Glomerular endothelial cell (primary cell): ENCODE data around the gene ITIH4. TPM values are rescaled to one million over a fixed set of nuclear protein-coding genes. Genes with fewer than 3 reads are reported as not detected.
"Not testable (repeated sequence)": the region's sequence is repeated elsewhere in the genome, so short reads cannot be mapped to it uniquely, and the experiment has no call there.

Experiments
- DNase-seq: peaks from one replicate; pipeline ENCODE4 v3.0.0-alpha.2; 2011; ENCODE audit warnings: low read depth, low spot score; ENCODE audit errors: extremely low read depth
- total RNA-seq: library from RNA; depleted of rRNA; stranded (reverse); fragments of >200 nt; gene quantifications from 2 replicates; pipeline ENCODE4 v1.2.3, GENCODE V29; 2015

The ITIH4 gene
- total RNA-seq, 1 donor from 2014 or later = 0.29 TPM

DNA sequence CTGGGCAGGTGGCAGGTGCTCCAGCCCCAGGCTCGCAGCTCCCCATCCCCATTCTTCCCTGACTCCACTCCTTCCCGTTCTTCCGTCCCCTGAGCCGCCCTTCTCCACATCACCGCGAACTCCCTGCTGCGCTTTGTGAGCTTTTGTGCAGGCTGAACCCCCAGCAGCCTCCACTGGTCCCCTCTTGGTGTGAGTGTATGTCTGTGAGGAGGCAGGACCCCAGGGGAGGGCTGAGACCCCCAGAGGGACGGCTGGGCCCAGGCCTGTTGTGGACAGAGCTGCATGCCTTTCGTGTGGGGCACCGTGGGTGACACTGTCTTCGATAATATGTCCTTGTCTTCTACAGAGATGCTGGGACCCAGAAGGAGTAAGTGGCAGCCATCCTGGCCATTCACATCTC is 43.2 kb downstream of the ITIH4 start:
- no peak for DNase-seq

GRCh38 chr3:52786330-52787215 is 43.9 kb downstream of the ITIH4 start:
- DNase-seq = no peak

DNA sequence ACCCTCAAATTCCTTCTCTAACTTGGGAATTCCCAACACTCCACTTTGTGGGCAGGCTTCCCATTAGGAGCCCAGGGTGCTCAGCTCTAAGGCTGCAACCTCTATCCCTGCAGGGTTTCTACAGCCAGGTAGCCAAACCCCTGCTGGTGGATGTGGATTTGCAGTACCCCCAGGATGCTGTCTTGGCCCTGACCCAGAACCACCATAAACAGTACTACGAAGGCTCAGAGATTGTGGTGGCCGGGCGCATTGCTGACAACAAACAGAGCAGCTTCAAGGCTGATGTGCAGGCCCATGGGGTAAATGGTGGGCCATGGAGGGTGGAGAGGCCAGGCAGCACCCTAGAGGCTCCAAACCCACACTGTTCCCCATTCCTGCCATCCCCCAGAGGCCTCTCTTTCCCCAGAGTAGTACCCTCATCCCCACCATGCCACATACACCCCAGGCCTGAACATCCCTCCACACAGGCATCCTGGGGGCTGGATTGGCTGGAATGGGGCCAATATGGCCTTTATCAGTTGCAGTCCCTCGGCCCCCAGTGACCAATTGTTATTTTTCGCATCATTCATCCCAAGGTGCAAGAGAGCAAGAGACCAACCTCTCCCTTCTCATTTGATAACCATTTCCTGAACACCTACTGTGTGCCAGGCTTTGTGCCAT is 45.4 kb downstream of the ITIH4 start:
- no peak for DNase-seq

DNA sequence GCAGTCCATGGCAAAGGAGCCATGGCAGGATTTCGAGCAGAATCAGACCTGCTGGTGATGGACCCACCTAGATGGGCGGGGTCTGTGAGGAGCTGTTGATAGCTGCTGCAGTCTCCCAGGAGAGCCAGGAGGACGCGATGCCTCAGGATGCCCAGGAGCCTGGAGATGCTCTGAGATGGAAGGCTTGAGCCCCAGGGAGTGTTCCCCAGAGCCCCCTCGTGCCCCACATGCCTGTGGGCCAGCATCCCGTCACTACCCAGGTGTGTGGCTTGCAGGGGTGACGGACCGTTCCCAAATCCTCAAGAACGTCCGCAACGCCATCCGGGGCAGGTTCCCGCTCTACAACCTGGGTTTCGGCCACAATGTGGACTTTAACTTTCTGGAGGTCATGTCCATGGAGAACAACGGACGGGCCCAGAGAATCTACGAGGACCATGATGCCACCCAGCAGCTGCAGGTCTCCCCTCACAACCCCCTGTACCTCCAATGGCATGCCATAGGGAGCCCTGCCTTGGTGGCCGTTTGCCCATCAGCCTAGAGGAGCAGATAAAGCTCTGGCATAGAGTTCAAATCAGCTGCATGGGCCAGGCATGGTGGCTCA is 46.4 kb downstream of the ITIH4 start:
- no peak for DNase-seq

DNA sequence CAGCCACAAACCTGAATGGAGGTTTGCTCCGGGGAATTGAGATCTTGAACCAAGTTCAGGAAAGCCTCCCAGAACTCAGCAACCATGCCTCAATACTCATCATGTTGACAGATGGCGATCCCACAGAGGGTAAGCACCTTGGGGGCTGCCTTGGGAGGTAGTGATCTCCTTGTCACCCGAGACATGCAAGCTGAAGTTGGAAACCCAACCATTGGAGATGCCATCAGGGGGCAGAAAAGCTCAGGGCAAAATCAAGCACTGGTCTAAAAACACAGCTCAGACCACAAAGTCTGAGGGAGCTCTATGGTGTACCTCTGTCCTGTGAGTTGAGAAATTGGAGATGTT is 47.3 kb downstream of the ITIH4 start:
- DNase-seq = no peak

DNA sequence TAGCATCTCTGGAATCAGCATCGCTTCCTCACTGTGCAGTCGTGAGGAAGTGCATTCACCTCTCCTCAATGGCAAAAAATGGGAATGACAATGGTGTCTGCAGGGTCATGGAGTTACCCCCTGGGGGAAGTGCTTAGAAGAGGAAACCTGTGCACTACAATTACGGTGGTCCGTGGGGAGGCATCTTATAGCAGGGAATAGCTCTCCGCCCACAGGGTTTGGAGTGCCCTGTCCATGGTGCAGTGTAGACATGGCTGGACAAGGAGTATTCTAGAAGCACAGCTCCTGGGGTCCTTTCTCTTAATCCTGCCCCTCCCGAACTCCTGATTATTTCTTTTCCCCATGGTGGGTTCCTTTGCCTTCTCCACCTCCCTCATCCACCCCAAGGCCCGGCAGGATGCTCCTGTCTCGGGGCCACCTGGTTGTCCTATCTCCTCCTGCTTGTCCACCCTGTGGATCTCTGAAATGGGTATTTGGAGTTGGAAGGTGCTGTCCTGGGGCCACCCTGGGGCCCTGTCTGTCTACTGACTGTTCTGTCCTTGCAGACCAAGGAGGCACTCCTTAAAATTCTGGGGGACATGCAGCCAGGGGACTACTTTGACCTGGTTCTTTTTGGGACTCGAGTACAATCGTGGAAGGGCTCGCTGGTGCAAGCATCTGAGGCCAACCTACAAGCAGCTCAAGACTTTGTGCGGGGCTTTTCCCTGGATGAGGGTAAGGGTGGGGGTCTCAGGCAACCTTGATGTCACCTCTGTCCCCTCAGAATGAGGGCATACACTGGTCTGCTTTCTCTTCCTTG is 47.9 kb downstream of the ITIH4 start:
- no peak for DNase-seq

DNA sequence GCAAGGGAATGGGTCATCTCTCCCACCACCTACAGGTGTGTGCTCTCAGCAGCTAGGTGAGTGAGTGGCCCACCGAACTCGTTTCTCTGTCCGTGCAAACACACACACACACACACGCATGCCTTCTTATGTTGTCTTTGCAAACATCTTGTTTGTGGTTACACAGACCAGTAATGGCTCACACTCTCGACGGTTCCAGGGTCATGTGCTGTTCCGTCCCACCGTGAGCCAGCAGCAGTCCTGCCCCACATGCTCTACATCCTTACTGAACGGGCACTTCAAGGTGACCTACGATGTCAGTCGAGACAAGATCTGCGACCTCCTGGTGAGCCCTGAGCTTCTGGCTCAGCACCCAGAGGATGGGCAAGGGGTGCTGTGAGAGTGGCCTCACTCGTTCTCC is 48.7 kb downstream of the ITIH4 start:
- no peak for DNase-seq

GRCh38 chr3:52779837-52780585 is 50.5 kb downstream of the ITIH4 start:
- no peak for DNase-seq

GRCh38 chr3:52779011-52779836 is 51.2 kb downstream of the ITIH4 start:
- no peak for DNase-seq

DNA sequence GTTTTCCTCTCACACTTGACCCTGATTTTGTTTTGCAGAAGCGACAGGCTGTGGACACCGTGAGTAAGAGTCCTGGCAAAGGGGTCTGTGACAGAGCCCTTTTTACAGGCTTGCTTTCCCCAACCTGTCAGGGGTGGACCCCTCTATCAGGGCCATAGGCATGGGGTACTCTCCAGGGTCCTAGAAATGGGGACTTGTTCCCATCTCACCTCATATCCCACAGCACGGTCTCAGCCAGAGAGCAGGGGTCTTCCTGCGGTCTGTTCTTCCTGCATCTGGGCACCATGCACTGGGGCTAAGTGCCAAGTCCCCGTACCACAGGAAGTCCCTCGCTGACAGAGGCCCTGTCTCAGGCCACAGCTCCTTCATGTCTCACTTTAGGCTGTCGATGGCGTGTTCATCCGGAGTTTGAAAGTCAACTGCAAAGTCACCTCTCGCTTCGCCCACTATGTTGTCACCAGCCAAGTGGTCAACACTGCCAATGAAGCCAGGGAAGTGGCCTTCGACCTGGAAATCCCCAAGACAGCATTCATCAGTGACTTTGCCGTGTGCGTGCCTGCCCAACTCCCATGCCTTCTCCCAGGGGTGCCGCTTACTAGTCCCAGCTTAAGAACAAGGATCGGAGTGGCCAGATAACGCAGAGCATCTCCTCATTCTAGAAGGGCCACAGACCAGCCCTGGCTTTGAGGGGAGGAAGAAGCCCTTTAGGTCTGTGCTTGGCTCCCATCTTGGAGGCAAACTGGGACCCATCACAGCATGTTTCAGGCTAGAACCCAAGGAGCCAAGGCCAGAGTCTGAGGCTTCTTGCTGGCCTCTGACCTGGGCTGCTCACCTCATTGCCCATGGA is 52.3 kb downstream of the ITIH4 start:
- DNase-seq = no peak

- no peak for DNase-seq
These were observed 53.1 kb downstream of the ITIH4 start, which contains the start of gene ITIH1 for GRCh38 chr3:52777127-52777958. Gene ITIH1 (plus strand): TSS chr3:52777599. CDS start chr3:52777616, 17 bp downstream.

- not testable (repeated sequence) for DNase-seq
These were observed 54.0 kb downstream of the ITIH4 start for GRCh38 chr3:52776486-52776885.

- no peak for DNase-seq
These were observed 54.6 kb downstream of the ITIH4 start for GRCh38 chr3:52775877-52776276.

GRCh38 chr3:52774901-52775864 is 55.3 kb downstream of the ITIH4 start:
- no peak for DNase-seq

- no peak for DNase-seq
These were observed 56.3 kb downstream of the ITIH4 start for GRCh38 chr3:52774066-52774713.
